ENCODE measurements around the gene RBMS2. TPM values are rescaled to one million over a fixed set of nuclear protein-coding genes. Genes with fewer than 3 reads are reported as not detected.

Gene RBMS2
- total RNA-seq, 1 donor from 2014 or later, result 129 TPM

- H3K4me3 ChIP-seq, result peak overlapping the region; percentile 39
- DNase-seq, result no peak
- H3K27me3 ChIP-seq (ENCODE audit: low read depth), result no peaks in the 10 kb centered on the region
- H3K9me3 ChIP-seq, result no peaks in the 10 kb centered on the region
- intact Hi-C loops (cut with DNase I), result no loop called here
- peaks cover 5% of the 10 kb centered on the region for H3K36me3 ChIP-seq
- peak overlapping the region; percentile 34 for H3K27ac ChIP-seq
- no peak for ATAC-seq
- no peak for TF ChIP-seq CTCF (IDR thresholded peaks at IDR 0.05)
- H3K4me1 ChIP-seq, result peaks cover 62% of the 10 kb centered on the region
Observed at GRCh38 chr12:56632701-56633467, 111.3 kb downstream of the RBMS2 start.

- H3K36me3 ChIP-seq, result peaks cover 12% of the 10 kb centered on the region
- no peaks in the 10 kb centered on the region for H3K9me3 ChIP-seq
- ATAC-seq (no peak), DNase-seq (no peak)
- H3K4me3 ChIP-seq, result peak overlapping the region; percentile 92
- intact Hi-C loops (cut with DNase I), result no loop called here
- peak overlapping the region; percentile 91 for H3K27ac ChIP-seq
- H3K27me3 ChIP-seq (ENCODE audit: low read depth), result no peaks in the 10 kb centered on the region
- peaks cover 60% of the 10 kb centered on the region for H3K4me1 ChIP-seq
- no peak for TF ChIP-seq CTCF (IDR thresholded peaks at IDR 0.05)
Observed at GRCh38 chr12:56633468-56634241, 112.0 kb downstream of the RBMS2 start.

GRCh38 chr12:56634242-56634836 is 112.7 kb downstream of the RBMS2 start:
- DNase-seq (peak; percentile 75), ATAC-seq (peak; percentile 9 to 44)
- Histone ChIP-seq H3K36me3 (peaks cover 19% of the 10 kb centered on the region), H3K4me3 (peak overlapping the region; percentile 92), H3K4me1 (peaks cover 60% of the 10 kb centered on the region), H3K9me3 (no peaks in the 10 kb centered on the region), H3K27ac (peak overlapping the region; percentile 91), H3K27me3 (ENCODE audit: low read depth) (no peaks in the 10 kb centered on the region)
- no peak for TF ChIP-seq CTCF (IDR thresholded peaks at IDR 0.05)
- intact Hi-C loops (cut with DNase I), result no loop called here

- peak; percentile 40 for TF ChIP-seq CTCF (IDR thresholded peaks at IDR 0.05)
- peak overlapping the region; percentile 92 for H3K4me3 ChIP-seq
- H3K36me3 ChIP-seq, result peaks cover 27% of the 10 kb centered on the region
- H3K4me1 ChIP-seq, result peaks cover 60% of the 10 kb centered on the region
- peak; percentile 79 for DNase-seq
- H3K9me3 ChIP-seq, result no peaks in the 10 kb centered on the region
- H3K27me3 ChIP-seq (ENCODE audit: low read depth), result no peaks in the 10 kb centered on the region
- peak overlapping the region; percentile 91 for H3K27ac ChIP-seq
- peak; percentile 61 to 68 for ATAC-seq
- intact Hi-C loops (cut with DNase I), result no loop called here
Observed at GRCh38 chr12:56634837-56635791, 113.5 kb downstream of the RBMS2 start.
